G401 (cell line): ENCODE results near the gene SORL1. TPM values are rescaled to one million over a fixed set of nuclear protein-coding genes. Genes with fewer than 3 reads are reported as not detected.
A peak's percentile ranks its signal among the peaks of the same experiment; 100 is the strongest.

ENCODE experiments used
- DNase-seq: peaks from one replicate; pipeline ENCODE4 v3.0.0-alpha.2; 2015; ENCODE audit warnings: low spot score
- in situ Hi-C: cut with HindIII; loops from 2 replicates; pipeline ENCODE4 v1.10.0; 2016; ENCODE audit warnings: low sequenced_read_pairs, mixed read lengths
- total RNA-seq: library from RNA; depleted of rRNA; stranded (reverse); fragments of >200 nt; shearing (Covaris generic); gene quantifications from 2 replicates; pipeline ENCODE4 v1.2.3, GENCODE V29; 2014; rRNA removed

Gene SORL1
- total RNA-seq, 1 experiment from 2014 or later, result 0.14 TPM

DNA sequence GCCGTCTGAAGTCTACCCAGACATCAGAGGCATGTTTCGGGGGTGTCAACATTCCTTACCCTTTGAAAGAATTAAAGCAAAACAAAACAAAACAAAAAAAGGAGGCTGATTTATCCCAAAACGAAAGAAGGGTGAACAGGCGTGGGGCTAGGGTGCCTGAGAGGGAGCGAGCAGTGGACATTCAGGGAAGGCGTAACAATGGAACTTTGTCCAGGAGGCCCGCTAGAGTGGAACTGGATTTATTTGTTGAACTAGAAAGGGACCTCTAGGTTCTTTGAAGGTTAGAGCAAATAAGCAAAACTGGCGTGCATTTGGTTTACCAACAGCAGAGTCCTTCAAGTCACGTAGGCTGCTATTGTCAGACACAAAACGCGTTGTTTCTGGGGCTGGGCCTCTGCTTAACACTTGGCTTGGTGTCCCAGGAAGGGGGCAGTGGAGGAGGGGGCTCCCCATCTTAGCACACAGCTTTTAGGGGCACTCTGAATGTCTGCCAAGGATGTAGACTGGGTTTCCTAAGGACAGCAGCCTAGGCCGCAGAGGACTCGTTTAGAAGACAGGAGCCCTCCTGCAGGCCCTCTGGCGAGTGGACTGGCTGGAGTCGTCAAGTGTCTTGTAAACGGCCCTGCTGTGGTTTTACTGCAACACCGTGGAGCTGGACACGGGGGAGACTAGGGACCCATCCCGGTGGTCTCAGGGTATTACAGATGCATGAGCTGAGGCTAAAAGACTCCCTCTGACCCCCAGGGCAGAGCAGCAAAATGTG is 204.4 kb downstream of the SORL1 start:
- in situ Hi-C loops, result no loop called here

DNA sequence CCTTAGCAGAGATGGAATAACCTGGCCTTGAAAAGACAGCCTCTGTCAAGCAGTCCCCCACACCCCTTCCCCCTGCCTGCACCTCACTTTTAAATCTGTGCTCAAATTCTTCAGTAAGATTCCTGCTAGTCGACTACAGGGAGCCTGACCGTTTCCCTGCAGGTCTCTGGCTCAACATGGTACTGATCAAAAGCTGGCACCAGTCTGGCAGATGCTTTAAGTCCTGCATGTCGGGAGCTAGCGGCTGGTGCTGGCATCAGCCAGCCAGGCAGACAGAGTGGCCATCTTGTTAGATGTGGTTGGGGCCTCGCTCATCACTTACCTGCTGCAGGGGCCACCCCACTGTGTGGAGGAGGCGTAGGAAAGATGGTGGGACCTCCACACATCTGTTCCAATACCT is 205.0 kb downstream of the SORL1 start:
- in situ Hi-C loops, result no loop called here

More for the DNA sequence above, 204.4 kb downstream of the SORL1 start:
- DNase-seq, result no peak

DNA sequence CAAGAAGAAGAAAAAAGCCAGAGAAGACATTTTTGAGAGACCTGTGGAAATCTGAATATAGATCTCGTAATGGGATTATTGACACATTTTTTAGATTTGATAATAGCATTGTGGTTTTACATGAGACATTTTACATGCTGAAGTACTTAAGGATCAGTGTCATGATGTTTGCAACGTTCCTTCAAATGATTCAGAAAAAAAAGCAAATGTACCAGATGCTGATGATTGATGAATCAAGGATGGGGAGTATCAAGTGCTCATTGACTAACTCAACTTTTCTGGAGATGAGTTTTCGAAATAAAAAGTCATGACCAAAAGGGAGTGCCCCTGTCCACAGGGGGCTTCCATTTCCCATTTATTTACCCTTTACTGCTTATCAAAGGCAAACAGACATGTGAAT is 207.7 kb downstream of the SORL1 start:
- in situ Hi-C loops, result no loop called here
- no peak for DNase-seq

More for the DNA sequence above, 205.0 kb downstream of the SORL1 start:
- DNase-seq, result no peak

DNA sequence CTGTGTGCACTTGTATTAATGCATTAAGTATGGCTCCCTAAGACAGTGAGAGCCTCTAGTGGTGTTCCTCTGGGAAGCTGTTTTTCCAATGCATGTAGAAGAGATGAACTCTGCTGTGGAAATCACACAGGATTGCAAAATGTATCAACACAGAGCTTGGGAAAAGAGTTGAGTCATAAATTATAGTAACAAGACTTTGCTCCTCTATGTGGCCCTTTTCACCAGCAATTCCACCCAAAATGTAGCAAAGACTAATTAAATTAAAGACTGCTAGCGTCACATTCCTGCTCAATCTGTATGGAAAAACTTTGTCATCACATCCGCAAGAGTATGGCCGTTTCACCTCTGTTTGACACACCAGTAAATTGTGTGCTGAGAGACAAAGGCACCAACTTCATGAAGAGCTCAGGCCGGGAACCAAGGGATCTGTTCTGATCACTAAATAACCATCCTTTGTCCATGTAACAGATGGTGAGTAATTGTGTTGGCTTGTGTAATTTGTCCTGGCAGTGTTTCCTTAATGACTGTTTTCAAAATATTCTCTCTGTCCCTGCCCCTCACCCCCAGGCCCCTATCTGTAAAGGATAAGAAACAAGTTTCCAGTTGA is 209.9 kb downstream of the SORL1 start:
- peak; percentile 66 for DNase-seq
- in situ Hi-C loops, result no loop called here

DNA sequence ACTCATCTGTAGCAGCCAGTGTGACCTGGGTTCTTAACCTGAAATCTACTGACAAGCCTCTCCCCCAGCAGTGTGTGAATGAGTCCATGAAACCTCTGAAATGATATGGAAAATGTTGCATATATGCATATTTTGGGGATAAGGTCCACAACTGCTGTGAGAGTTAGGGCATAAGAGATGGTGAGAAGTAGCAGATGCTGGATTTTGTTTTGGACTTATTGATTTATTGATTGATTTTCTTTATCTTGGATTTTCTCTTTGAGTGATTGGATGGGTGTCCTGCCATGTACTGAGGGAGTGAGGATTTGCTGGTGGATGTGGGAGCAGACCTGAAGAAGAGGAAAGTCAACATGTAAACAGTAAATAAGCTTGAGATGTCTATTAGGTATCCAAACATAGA is 212.0 kb downstream of the SORL1 start:
- in situ Hi-C loops, result no loop called here
- DNase-seq, result no peak

DNA sequence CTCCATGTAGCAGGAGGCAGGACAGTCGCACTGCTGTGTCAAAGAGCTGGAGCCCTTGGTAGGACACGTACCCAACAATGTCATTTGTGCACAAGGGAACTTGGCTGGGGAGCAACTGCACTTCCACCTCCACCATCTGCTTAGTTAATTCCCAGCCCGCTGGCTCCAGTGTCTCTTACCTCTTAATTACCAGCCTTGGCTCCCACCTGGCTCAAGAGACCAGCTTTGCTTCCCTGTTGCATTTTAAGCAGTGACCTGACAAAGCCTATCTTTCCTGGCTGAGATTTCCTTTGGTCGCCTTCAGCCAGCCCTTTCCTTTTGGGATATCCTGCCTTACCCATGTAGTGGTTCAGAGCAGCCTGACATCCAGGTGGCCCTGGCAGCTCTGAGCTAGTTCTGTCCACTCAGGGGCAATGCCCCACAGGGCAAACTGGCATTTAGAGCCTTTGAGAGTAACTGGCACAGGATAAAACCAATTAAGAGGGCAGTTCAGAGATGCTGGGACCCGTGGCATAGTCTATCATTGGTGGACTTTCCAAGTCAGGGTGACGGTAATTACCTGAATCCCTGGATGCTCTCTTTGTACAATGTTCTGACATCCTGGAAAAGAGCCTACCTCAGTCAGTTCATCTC is 213.2 kb downstream of the SORL1 start:
- peak; percentile 99 for DNase-seq
- in situ Hi-C loops, result no loop called here

DNA sequence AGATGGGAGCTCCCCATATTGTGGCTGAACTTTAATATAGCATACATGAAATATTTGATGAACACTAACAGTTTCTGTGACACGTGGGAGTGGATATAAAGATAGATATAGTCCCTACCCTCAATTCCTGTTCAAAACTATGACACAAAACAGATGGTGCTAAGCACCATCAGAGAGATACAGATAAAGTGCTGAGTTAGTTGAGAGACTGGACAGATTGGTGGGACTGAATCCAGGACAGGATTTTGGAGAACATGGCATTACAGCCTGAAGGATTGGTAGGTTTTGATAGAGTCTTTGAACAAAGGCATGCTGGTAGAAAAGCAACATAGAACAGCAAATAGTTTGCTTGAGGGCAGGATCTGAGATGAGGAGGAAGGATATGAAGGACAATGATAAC is 215.7 kb downstream of the SORL1 start:
- DNase-seq, result peak; percentile 21
- in situ Hi-C loops, result no loop called here

DNA sequence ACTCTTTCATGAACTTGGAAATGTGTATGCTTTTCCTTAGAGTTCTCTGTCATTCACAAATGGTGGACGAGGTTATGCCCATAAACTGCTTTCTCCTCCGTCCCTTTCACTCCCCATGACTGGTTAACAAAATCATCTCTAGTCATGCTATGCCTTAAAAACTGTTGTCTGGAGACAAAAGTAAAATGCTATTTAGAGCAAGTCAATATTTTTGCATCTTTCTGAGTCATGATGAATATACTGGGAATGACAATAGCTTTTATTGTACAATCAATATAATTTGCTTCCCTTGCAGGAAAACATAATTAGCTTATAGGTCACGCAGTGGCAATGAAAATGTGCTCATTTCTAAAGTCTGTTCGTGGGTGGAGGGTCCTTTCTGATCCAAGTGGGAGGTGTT is 217.3 kb downstream of the SORL1 start:
- no peak for DNase-seq
- in situ Hi-C loops, result no loop called here

DNA sequence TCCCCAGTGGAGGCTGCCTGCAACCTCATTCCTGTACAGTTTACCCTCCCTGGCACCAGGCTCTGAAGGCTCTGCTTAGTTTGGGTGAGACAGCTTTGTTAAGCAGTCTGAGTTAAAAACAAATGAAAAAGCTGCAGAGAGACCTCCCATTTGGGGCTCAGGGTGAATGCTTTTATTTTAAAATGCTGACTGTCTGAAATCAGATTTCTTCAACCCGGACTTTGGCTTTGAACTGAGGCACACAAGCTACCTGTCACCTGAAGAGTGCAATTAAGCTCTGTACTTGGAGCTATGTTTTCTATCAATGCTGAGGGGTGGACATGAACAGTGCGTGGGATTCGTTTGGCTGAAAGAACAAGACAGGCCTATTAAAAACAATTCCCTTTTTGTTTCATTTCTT is 218.2 kb downstream of the SORL1 start:
- no peak for DNase-seq
- in situ Hi-C loops, result no loop called here

DNA sequence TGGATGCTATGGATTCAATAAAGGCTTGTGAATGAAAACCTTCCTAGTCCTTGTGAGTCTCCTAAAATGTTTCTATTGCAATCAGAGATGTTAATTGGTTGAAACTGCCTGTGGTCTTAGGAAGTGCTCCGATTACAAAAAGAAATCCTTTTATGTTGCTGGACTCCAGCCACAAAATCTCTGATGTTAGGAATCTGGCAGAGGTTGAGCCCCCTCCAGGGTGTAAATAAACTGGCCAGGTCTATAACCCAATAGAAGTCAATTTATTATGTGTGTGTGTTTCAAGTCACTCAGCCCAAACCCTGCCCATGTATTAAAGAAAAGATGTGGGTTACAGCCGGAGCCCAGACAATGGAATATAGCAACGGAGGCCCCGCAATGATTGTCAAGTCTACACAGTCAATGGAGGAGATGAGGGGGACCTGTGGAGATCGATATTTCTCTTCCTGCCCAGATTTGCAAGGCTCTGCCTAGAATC is 218.7 kb downstream of the SORL1 start:
- no peak for DNase-seq
- in situ Hi-C loops, result no loop called here

DNA sequence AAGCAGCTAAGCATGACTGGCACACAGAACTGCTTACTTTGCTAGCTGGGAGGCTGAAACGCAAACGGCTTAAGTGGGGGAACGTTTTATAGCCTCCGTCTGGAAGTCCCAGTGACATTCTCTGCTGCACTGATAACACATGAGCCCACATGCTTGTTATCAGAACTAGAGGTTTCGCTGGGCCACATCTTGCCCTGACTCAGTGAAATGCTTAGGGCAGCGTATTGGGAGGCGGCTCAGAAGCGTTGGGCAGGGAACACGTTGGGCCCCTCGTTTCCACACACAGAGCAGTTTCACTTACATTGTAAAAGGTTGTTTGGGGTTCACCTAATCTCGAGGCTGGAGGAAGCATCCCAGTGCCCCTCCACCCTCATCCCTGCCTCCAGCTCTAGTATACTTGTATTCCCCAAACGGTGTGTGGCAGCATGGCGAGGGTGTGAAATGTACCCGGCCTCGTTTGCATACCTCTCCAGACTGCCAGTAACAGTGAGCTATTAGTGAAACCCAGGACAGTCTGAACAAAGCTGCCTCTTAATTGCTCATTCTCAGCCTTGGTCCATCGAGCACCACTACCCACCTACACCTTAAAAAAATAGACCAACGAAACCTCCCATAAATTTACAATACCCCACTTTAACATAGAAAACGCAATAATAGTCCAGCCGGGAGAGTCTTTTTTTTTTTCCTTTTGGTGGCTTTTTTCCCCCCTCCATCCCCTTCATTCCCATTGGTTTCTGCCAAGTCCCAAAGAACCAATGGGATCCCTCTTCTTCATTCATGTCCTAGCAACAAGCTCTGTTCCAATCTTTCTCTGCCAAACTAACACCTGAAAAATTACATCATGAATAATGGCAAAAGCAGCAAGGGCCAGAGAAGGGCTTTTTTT is 219.4 kb downstream of the SORL1 start:
- no peak for DNase-seq
- in situ Hi-C loops, result no loop called here

DNA sequence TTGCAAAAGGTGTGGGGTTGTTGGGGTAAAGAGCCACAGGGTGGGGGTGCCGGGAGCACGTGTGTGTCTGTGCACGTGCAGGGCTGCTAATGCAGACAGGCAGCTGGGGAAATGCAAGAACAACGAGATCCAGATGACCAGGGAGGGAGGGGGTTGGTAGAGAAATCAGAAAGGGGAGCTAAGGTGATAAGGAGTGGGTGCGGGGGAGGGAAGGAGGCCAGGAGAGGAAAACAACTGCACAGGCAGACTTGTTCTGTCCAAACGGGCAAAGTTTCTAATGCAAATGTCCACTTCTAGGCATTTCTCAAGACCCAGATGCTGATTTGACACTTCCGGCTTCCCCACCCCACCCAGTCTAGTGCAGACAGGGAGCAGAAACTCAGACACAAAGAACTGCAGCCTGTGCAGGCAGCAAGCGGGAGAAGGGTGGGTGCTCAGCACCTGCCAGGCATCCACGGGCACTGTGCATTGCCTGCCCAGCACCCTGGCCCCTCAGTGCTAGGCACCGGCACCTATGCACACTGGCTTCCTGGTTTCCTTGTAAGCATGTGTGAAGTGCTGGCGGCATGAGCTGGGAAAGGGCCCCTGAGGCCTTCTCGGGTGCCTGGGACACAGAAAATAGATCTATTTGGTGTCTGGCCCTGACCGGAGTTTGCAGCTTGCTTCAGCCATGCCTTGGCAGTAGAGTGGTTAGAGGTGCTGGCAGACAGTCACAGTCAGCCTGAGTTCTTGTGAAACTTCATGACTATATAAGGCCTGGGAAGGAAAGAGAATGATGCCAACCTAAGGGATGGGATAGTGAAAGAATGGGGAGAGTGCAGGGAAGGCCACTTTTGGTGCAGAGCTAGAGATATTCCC is 220.7 kb downstream of the SORL1 start:
- in situ Hi-C loops, result no loop called here
- DNase-seq, result no peak

DNA sequence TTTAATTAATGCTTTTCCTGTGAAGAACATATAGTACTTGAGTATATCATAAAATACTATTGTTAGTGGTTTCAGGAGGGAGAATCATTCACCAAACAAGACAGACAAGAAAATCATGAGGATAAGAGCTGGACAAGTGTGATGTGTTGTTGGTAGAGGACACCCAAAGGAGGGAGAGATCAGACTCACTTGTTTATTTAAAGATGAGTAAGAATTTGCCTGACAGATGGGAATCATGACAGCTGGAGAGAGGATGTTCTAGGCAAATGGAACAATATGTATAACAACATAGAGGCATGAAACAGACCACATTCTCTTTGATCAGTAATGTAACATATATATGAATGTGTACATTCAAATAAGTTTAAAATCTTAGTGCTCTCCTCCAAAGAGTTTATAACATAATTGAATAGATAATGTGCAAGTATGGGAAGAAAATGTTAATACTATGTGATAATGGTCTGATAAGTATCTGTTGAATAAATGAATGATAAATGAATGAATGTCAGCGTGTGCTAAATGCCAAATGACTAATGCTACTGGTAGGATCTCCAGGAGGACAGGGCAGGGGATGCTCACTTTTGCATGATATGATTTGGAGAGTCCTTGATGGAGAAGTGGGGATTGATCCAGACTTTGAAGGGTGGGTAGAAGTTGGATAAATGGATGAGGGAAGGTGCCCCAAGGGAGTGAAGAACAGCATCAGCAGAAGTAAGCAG is 229.6 kb downstream of the SORL1 start:
- no peak for DNase-seq
- in situ Hi-C loops, result no loop called here

Other genes starting within 250 kb of the SORL1 start
- 11.0 and 19.4 TPM in 2 replicates for gene SC5D, start 159.5 kb upstream of the SORL1 start, total RNA-seq